NCI-H2227 treated with DMSO at 0.1 percent for 48 hours (cell line): ENCODE data around the gene DBH.

Experiments used
- DNase-seq: peaks from one replicate; lab custom pipeline; 2025; lab: John Stamatoyannopoulos, UW

The DBH gene

DNA sequence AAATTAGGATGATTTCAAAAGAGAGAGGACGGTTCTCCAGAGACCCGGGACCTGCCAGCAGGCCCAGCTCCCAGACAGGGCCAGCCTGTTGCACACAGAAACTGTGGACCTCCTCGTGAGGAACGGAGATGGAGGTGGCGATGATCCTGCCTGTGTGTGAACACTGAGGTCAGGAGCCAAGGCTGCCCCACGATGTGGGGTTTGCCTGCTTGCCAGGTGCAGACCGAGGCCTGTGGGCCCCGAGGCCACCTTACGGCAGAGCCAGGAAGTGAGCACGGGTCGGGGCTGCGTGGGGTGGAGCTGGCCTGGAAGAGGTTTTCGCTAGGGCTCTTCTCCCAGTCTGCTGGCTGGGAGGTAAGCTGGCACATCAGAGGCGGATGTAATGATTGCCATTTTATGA, 31.3 kb upstream of the DBH start:
- no peak for DNase-seq

DNA sequence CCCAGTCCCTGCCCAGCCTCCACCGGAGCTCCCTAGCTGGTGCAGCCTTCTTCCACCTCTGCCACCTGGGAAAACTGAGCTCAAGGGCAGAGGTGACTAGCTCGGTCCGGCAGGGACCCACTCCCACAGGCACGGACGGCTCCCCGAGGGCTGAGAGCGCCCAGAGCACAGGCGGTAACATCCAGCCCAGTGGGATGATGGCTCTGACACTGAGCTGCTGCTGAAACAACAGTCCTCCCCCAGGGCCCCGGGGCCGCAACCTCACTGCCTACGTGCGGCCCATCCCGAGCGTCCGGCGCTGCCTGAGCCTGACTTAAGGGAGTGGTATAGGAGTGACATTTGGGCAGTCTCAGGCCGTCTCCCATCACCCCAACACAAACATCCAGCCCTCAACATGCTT, 30.7 kb upstream of the DBH start:
- no peak for DNase-seq

DNA sequence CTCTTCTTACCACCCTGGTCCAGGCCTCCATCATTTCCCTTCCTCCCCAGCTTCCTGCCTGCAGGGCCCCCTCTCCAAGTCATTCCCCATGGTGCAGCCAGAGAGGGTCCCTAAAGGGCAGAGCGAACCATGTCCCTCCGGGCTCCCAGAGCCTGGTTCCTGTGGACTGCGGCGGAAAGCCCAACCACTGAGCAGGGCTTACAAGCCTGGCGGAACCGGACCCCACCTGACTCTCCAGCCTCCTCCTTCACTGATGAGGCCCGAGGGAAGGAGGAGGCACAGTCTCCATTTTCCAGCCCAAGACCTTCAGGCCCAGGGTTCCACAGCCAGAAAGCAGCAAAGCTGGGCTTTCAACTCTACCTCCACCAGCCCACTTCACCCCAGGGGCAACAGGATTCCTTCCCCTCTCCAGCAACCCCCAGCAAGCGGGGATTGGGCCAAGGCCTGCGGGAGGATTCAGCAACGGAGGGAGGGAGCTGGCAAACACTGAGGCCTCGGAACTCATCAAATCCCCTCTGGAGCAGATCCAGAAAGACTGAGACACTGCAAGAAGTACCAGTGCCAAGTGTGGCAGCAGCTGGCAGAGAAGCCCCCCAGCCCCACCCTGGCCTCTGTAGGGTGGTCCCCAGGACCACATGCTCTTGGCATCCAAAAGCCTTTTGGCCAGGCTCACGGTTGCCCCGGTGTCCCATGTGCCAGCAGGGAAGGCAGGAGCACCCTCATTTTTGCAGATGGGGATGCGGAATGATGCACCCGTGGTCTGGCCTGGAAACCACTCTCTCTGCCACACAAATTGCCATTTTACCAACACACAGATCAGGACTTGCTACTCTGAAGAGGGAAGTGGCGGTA, 30.1 kb upstream of the DBH start:
- no peak for DNase-seq

DNA sequence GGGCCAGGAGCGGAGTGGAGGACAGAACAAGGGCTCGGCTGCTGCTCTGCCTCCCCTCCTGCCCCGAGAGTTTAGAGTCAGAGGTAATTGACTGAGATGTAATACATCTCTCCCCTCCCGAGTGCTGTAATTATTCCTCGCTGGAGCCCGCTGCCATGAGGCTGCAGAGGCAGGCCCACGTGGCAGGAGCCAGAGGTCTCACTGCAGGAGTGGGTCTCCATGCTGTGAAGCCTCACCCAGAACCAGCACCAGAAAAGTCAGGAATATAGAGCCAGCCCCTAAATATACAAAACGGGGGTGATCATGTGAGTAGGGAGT, 29.5 kb upstream of the DBH start:
- peak; percentile 12 for DNase-seq

DNA sequence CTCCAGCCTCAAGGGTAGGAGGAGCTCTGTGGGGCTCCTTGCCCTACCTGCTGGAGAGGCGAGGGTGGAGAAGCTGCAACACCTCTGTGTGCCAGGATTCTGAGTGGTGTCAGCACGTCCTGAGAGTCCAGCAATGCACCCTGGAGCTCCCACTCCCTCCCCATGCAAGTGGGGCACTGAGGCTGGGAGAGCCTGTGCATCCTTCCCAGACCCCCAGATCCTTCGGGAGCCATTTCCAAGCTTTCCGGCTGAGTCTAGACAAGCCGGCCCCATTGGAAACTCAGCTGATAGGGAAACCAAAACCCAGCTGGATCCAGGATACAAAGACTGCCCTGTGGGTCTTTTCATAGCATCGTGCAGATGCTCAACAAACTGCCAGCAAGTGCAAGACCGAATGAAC, 28.8 kb upstream of the DBH start:
- no peak for DNase-seq

DNA sequence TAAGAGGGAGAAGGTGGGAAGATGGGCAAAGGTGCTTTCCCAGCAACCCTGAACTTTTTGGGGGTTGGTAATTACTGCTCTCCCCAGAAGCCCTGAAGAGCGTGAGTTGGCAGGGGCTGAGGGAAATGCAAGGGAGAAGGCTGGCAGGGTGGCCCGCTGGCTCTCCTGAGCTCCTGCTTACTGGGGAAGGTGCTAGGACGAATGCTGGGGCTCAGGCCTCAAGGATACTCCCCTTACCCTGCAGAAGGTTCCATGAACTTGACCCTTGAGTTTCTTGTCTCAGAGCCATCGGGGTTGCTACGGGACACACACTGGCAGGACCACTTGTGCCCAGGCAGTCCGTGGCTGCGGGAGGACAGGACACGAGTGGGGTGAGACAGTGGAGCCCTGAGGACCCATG, 28.2 kb upstream of the DBH start:
- no peak for DNase-seq

DNA sequence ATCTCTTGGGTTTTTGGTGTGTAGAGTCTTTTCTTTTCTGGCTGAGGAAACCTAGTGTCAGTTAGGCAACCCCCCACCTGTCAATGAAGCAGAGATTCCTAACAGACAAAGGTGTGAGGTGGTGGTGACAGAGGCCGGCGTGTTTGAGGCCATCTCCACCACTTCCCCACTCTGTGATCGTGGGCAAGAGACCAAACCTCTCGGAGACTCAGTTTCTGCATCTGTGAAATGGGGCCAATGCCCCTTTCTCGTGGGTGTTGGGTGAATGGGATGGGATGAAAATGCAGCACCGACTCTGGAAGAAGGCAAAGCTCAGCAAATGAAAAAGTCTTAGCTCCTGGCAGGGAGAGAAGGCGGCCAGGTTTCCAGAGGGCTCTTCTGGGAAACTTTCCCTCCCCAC, 27.8 kb upstream of the DBH start:
- DNase-seq: no peak

DNA sequence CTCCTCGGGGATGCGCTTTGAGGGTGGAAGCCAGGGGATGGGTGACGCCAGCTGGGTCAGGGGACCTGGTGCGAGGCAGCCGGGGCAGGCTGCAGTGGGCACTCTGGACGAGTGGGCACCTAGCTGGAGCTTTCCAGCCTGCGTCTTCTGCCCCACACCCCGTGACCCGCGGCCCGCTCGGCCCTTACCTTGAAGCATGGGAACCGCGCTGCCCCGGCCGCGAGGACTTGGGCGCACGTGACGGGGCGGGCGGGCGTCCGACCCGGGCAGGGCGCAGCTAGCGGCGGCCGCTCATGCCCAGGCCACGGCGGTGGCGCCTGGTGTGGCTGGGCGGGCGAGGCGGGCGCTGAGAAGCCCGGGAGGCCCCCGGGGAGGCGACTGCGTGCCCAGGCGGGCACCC, 27.3 kb upstream of the DBH start:
- no peak for DNase-seq

DNA sequence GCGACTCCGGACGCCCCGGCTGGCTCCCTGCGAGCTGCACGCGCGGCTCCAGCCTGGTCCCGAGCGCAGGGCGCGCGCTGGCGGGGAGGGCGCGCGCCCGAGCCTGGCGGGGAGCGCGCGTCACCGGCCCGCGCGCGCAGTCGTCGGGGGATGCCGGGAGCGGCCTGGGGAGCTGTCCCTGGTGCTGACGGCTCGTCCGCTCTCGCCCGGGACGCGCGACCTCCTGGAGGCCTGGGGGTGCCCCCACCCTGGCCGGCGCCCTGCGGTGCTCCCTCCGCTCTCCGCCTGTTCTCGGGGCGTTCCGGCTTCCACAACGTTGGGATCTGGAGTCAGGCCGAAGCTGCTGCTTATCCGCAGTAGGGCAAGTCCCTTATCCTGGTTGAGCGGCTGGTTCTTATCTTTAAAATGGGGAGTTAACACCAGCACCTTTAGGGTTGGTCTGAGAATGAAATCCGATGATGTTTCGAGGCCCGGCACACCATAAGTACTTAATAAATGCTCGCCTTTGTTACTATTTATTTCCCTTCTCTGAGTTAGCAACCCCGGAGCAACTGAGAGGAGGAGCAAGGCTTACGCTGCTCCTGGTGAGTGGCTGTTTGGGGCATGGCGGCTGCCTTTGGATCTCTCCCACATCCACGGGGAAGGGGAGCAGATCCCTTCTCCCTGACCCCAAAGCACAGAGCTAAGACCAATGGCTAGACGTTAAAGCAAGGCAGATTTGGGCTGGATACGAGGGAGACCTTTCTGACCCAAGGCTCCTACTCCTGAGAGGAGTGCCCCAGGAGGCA, 26.7 kb upstream of the DBH start, which contains the start of gene FAM163B:
Gene FAM163B (minus strand): TSS at position 79 of the 788 bp plus-strand sequence. CDS start 29,166 bp downstream, outside the sequence.
- no peak for DNase-seq

DNA sequence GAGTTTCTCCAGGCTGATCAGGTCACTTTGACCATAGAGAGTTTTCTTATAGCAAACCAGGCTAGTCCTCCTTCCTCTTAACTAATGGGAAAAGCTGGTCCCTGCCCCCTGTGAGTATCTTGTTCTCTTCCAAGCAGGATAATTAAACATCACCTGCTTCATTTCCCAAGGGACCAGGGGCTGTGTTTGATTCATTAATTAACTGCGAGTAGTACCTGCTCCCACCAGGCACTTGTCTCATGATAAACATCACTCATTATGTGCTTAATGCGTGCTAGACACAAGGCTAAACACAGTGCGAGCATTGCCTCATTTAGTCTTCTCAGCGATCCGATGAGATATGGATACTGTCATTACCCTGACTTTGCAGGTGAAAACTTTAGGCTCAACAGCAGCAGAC, 25.3 kb upstream of the DBH start:
- DNase-seq: no peak

DNA sequence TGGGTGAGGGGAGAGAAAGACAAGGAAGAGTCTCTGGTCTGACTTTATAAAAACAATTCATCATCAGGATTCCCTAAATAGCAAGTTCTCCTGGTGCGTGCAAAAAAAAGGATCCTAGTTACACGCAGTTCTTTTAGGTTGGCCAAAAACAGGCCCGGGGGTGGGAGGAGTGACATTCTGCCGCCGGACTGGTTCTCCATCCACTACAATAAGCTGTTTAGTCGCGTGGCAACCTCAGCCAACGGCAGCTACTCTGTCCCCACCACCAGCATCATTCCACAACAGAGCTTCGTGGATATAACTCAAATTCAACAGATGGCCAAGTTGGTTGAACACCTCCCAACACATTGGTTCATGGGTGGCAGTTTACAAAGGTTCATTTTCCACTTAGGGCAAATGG, 24.1 kb upstream of the DBH start:
- no peak for DNase-seq

DNA sequence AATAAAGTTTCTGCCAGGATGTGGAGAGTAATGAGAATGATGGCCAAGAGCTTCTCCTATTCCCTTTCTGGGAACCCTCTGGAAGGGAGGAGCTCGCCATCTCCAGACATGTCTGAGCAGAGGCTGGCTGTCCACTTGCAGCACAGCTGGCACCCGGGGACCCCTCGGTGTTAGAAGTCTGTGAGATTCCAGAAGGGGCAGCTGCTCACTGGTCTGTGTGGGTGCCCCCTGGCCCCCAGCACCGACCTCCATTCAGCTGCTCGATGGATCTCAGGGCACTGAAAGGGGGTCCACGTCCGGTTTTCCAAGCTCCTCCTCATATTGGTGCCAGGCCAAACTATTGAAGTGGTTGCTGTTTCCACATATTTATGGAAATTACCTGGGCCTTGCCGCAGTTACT, 23.3 kb upstream of the DBH start:
- DNase-seq: no peak

DNA sequence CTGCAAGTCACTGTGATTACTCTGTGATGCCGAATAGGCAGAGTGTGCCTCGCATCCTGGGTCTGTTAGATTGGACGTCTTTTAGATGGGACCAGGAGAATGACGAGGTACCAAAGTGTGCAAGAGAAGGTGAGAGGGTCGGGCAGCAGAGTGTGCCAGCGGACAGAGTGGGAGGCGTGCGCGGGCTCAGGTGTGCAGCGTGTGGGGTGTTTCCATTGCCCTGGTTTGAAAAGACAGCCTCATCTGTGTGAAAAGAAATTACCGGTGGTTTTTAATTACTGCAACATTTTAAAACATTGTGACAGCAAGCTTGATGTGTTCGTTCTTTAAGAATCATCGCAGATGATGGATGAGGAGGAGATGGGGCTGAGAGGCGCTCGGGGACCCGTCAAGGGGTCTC, 22.7 kb upstream of the DBH start:
- DNase-seq: no peak

DNA sequence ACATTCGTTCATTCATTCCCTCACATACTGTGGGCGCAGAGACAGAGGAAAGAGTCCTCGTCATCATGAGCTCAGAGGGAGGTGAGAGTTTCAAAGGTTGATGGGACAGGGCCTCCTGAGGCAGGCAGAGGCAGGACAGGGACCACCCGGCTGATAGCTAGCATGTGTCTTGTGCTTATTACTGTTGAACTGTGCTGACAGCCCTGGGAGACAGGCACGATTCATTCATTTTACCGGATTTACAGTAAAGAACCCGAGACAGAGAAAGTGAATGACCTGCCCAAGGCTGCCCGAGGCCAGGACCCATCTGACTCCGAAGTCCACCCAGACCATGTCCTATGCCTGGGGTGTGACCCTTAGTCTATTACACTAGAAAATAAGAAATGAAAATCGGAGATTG, 22.1 kb upstream of the DBH start:
- no peak for DNase-seq

DNA sequence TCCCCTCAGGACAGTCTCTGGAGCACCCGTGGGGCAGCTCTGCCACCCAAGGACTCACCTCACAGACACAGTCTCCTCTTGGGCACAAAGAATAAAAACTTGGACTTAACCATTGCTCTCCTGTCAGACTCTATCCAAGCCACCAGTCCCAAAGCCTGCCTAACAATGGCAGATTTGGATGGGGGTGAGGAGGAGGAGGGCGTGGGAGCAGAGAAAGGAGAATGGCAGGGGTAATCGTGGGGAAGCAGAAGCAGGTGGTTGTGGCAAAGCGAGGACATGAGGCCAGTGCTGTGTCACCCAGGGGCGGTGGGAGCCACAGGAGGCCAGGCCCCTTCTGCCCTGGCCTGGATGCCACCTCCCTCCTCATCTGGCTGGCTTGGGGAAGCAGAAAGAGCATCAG, 21.5 kb upstream of the DBH start:
- DNase-seq: no peak

DNA sequence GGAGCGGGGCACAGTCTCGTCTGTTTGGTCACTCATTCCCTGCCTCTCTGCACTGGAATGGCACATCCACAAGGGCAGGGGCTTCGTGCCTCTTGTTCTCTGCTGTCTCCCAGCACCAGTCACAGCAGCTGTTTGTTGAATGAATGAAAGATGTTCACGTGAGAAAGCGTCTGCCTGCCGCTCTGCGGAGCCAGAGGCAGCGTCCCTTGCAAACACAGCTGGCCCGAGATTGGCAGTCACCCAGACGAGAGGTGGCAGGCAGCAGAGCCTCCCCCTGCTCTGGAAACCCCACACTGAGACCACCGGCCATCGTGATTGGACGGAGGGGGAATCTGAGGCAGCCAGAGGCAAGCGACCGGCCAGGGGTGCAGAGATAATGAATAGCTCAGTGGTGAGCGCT, 21.0 kb upstream of the DBH start:
- DNase-seq: no peak

DNA sequence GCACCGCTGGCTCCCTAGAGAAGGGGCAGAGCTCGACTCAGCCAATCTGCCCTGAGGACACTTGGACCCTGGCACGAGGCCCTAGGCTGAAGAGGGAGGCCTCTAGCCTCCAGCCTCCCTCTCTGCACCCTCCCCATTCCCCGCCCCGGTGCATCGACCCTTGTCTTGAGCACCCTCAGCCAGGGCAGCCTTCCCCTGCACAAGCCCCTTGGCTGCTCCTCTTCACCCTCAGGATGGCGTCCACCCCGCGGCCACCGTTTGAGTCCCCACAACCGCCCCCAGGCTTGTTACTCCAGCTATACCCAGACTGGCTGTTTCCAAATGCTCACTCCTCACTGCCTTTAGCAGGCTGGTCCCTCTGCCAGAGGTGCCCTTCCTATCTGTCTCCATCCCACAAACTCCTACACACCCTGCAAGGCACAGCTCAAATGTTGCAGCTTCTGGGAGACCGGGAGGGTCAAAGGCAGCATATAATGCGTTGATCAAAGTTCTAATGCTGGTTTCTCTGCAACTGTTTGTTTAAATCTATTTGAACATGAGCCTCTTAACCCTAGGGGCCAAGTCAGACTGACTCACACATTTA, 20.5 kb upstream of the DBH start:
- no peak for DNase-seq

DNA sequence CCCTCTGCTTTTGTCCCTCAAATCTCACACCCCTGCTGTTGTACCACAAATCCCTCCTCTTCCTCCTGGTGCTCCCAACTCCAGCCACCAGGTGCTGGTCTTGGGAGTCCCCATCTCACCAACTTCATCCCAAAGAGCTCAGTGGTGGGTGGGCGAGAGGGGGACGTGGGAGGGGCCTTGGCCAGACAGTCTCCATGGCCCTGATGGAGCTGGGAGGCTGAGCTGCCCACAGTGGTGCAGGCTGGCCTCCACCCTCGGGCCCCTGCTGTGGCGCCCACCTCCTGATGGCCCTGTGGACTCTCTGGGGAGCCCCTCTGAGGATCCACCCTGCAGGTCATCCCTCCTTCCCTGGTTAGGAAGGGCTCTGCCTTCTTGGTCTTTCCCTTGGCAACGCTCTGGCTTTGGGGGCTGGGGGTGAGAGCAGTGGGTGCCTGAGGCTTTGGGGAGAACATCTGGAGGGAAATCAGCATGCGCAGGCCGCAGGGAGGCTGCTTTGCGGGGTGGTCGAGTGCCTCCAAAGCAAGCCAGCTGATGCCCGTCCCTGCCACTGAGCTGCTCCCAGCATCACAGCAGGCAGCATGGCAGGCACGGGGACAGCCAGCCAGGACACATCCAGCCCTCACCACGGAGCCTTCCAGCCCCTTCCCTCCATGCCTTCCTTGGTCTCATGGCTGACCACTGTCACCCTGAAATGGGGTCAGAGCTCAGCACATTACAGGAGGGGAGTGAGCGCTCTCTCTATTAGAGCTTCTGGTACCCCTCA, 19.3 kb upstream of the DBH start:
- DNase-seq: no peak

DNA sequence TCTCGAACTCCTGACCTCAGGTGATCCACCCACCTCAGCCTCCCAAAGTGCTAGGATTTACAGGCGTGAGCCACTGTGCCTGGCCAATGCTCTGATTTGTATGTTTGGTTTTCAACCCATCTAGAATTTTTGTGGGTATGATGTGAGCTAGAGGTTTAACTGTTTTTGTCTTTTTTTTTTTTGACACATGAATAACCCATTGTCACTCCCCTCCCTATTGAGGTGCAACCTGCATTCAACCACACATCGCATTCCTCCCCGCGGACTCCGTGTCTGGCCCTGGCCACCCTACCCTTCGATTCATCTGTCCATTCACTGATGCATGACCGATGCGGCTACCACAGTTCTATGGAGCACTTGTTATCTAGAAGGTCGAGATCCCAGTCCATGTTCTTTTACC, 17.4 kb upstream of the DBH start:
- no peak for DNase-seq

DNA sequence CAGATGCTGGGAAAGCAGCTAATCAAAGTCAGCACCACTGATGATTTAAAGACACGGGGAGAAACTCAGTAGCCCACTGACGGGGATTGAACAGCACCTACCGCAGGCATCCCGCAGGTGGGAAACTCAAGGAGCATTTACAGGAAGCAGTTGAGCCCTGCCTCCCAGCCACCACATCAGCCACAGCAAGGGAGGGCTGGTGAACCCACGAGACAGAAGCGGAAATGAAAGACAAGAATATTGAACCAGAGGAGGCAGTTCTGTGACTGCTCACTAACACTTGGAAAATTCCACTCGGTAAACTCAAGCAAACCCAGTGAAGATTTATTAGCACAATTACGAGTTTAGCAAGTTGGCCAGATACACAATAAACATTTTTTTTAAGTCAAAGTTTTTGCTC, 16.4 kb upstream of the DBH start:
- DNase-seq: no peak

DNA sequence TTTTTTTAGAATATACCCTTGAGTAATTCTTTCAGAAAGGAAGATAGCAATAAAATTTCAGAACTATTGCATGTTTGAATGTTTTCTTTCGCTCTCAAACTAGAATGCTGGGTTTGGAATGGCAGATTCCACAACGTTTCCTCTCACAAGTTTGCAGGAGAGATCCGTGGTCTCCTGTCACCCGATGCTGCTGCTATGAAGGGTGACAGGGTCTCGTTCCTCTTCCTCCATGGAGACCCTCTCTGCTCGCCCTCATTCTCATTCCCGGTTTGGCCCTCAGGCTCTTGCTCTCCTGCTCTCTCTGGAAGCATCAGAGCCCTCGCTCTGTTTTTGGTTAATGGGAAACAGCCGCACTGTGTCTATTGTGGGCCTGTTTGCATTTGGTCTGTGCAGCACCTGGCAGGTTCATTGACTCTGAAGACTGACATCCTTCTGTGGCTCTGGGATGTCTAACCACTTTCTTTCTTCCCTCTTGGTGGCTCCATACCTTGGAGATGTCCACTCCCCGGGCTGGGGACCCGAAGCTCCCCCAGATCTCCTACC, 14.4 kb upstream of the DBH start:
- no peak for DNase-seq

DNA sequence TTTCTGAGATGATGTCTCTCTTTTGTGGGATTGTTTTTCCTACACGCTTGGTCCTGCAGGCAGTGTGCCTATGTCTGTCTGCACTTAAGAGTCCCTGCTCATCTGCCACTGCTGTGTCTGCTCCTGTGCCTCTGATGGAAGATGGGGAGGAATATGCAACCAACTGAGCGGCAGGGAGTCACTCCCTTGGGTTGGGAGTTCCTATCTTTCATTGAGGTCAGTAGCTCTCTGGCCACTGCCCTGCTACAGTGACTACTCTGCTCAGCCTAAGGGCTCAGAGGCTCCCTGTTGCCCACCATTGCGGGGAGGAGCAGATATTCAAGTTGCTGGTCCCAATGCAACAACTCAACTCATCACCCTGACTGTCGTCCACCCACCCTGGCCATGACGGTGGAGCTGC, 13.6 kb upstream of the DBH start:
- DNase-seq: no peak
